ENCODE results near the gene DACT2.

- TF ChIP-seq CTCF (IDR thresholded peaks at IDR 0.05; ENCODE audit: low read depth, low read length) (no peak), MYC (IDR thresholded peaks at IDR 0.05; ENCODE audit: low read depth, low read length) (no peak), POLR2A (IDR thresholded peaks at IDR 0.05; ENCODE audit: extremely low read depth, insufficient read length) (no peak), MAX (IDR thresholded peaks at IDR 0.05; ENCODE audit: low read depth, low read length) (no peak)
Measured at GRCh38 chr6:168278904-168279303, 40.7 kb downstream of the DACT2 start.
